Transverse colon (tissue), 4 donors: ENCODE measurements around the gene IDH3G. TPM values are rescaled to one million over a fixed set of nuclear protein-coding genes. Genes with fewer than 3 reads are reported as not detected.

Source experiments
- DNase-seq: peaks from one replicate; pipeline ENCODE4 v3.0.0-alpha.2; 2019
- H3K27ac ChIP-seq, 4 donors: fragments of 200-600 bp; sonication (generic); 2 replicates each; pipeline ENCODE4 v1.5.1; 2016 to 2018; ENCODE audit warnings: inconsistent platforms in 4 of 4
- H3K27me3 ChIP-seq: fragments of 200-600 bp; sonication (generic); 2 replicates; pipeline ENCODE4 v1.5.1; 2017; ENCODE audit warnings: inconsistent platforms
- H3K36me3 ChIP-seq, 4 donors: fragments of 200-600 bp; sonication (generic); 2 replicates each; pipeline ENCODE4 v1.5.1; 2017 to 2019; ENCODE audit warnings: inconsistent platforms in 4 of 4
- H3K4me1 ChIP-seq, 4 donors: fragments of 200-600 bp; sonication (generic); 2 replicates each; pipeline ENCODE4 v1.5.1; 2017 to 2020; ENCODE audit warnings: inconsistent platforms in 4 of 4
- H3K4me3 ChIP-seq, 4 donors: fragments of 200-600 bp; sonication (generic); 1 replicate in 1 of 4; 2 replicates in 3 of 4; pipeline versions ENCODE4 v1.5.1 to v1.6.1; 2017 to 2019; ENCODE audit warnings: inconsistent platforms in 4 of 4
- H3K9me3 ChIP-seq, 2 donors: fragments of 200-600 bp; sonication (generic); 2 replicates each; pipeline ENCODE4 v1.5.1; 2017 to 2019; ENCODE audit warnings: inconsistent platforms in 2 of 2
- CTCF ChIP-seq, 5 experiments: fragments of 200-600 bp in 3 of 5; fragments of 450-650 bp in 2 of 5; sonication (generic) in 3 of 5; IDR thresholded peaks; 1 replicate in 2 of 5; 2 replicates in 3 of 5; pipeline ENCODE4 v1.5.1; 2016 to 2017; ENCODE audit warnings: antibody characterized with exemption in 5 of 5, inconsistent platforms in 3 of 5, mild to moderate bottlenecking in 2 of 5, moderate library complexity in 1 of 5
- EP300 ChIP-seq: sonication (generic); formaldehyde crosslinking; IDR thresholded peaks from one replicate; pipeline ENCODE4 v1.6.1; 2017; ENCODE audit warnings: antibody characterized with exemption, low read depth
- POLR2A ChIP-seq: fragments of 450-650 bp; IDR thresholded peaks from one replicate; pipeline ENCODE4 v1.6.1; 2016; ENCODE audit warnings: antibody characterized with exemption, mild to moderate bottlenecking, moderate library complexity
- POLR2AphosphoS5 ChIP-seq, 3 donors: sonication (generic); formaldehyde crosslinking; IDR thresholded peaks; one replicate each; pipeline ENCODE4 v1.6.1; 2016; ENCODE audit warnings: antibody characterized with exemption in 3 of 3
- WGBS, 2 donors: methylation state at CpG; one replicate each; pipeline ENCODE4 v1.1.5; 2018; ENCODE audit warnings: low coverage in 1 of 2; 5-methylcytosine and 5-hydroxymethylcytosine counted together
- in situ Hi-C, 4 donors: fragments of 200-750 bp; cut with MboI; loops; one replicate each; pipeline versions ENCODE4 v1.15.0 to v1.15.1; 2017; ENCODE audit warnings: low sequenced_read_pairs in 3 of 4, low pct_ligation_motif_present in 1 of 4, low pct_unique_long_range_greater_than_20kb in 1 of 4
- intact Hi-C: fragments of 100-400 bp; cut with DNase I; formaldehyde crosslinking; loops from one replicate; pipeline ENCODE4 v1.15.1; 2023; ENCODE audit warnings: low total_unique reads
- total RNA-seq, 4 donors: library from RNA; depleted of rRNA; stranded (reverse); fragments of >200 nt; gene quantifications; one replicate each; pipeline ENCODE4 v1.1.0, GENCODE V29; 2016

The IDH3G gene
- total RNA-seq, 4 donors from 2014 or later, result 77.5 to 203 (median 117) TPM

GRCh38 chrX:153740631-153741222 lies 53.4 kb downstream of the IDH3G start:
- intact Hi-C loops, result no loop called here
- WGBS, 2 donors, result 83% methylated on average over 14 of the region's 16 CpGs; no CpG with 5 or more reads in 1 of the 2 donors
- TF ChIP-seq EP300 (no peak), POLR2AphosphoS5 (IDR thresholded peaks at IDR 0.05) (no peak), POLR2A (no peak), CTCF (IDR thresholded peaks at IDR 0.05) (no peak)

GRCh38 chrX:153739754-153740486 lies 54.3 kb downstream of the IDH3G start:
- in situ Hi-C loops, result no loop called here

More at GRCh38 chrX:153740631-153741222, 53.4 kb downstream of the IDH3G start:
- Histone ChIP-seq H3K27ac (no peak overlapping the region), H3K27me3 (no peaks in the 10 kb centered on the region), H3K9me3 (no peaks in the 10 kb centered on the region), H3K4me1 (peaks cover 0 to 12% (median 9%) of the 10 kb centered on the region in 4 donors), H3K36me3 (no peaks in the 10 kb centered on the region), H3K4me3 (no peak overlapping the region)
- in situ Hi-C loops, result no loop called here
- no peak for DNase-seq

GRCh38 chrX:153738056-153738605 lies 56.0 kb downstream of the IDH3G start:
- in situ Hi-C loops, result no loop called here
- Histone ChIP-seq H3K4me3 (no peak overlapping the region), H3K9me3 (no peaks in the 10 kb centered on the region), H3K27ac (no peak overlapping the region), H3K27me3 (no peaks in the 10 kb centered on the region), H3K4me1 (peaks cover 0 to 5% (median 2%) of the 10 kb centered on the region in 4 donors), H3K36me3 (no peaks in the 10 kb centered on the region)
- TF ChIP-seq EP300 (no peak), POLR2AphosphoS5 (IDR thresholded peaks at IDR 0.05) (no peak), POLR2A (no peak), CTCF (IDR thresholded peaks at IDR 0.05) (no peak)
- WGBS, 2 donors, result 96% methylated on average over 26 of the region's 27 CpGs; no CpG with 5 or more reads in 1 of the 2 donors
- intact Hi-C loops, result no loop called here
- no peak for DNase-seq

More at GRCh38 chrX:153739754-153740486, 54.3 kb downstream of the IDH3G start:
- TF ChIP-seq POLR2AphosphoS5 (IDR thresholded peaks at IDR 0.05), result no peak
- no peak for TF ChIP-seq POLR2A
- no peak for TF ChIP-seq EP300
- TF ChIP-seq CTCF (IDR thresholded peaks at IDR 0.05), result no peak
- Histone ChIP-seq H3K36me3 (no peaks in the 10 kb centered on the region), H3K27ac (no peak overlapping the region), H3K4me1 (peaks cover 0 to 12% (median 9%) of the 10 kb centered on the region in 4 donors), H3K27me3 (no peaks in the 10 kb centered on the region), H3K9me3 (no peaks in the 10 kb centered on the region), H3K4me3 (no peak overlapping the region)
- intact Hi-C loops, result no loop called here
- WGBS, 2 donors, result 92% methylated on average over 29 of the region's 29 CpGs; no CpG with 5 or more reads in 1 of the 2 donors
- DNase-seq, result no peak

- H3K27ac ChIP-seq, result no peak overlapping the region
- no peak for TF ChIP-seq POLR2A
- TF ChIP-seq CTCF (IDR thresholded peaks at IDR 0.05), result no peak
- TF ChIP-seq EP300, result no peak
- TF ChIP-seq POLR2AphosphoS5 (IDR thresholded peaks at IDR 0.05), result no peak
- no peaks in the 10 kb centered on the region for H3K4me1 ChIP-seq
- no peaks in the 10 kb centered on the region for H3K36me3 ChIP-seq
- H3K4me3 ChIP-seq, result no peak overlapping the region
- no peaks in the 10 kb centered on the region for H3K9me3 ChIP-seq
- WGBS, 2 donors, result 76% methylated on average over 15 of the region's 15 CpGs; no CpG with 5 or more reads in 1 of the 2 donors
- intact Hi-C loops, result no loop called here
- no peaks in the 10 kb centered on the region for H3K27me3 ChIP-seq
- in situ Hi-C loops, result no loop called here
- no peak for DNase-seq
Observed at GRCh38 chrX:153736871-153737441, 57.2 kb downstream of the IDH3G start.
